IMR-90 (cell line): ENCODE data around the gene MOSPD3. TPM values are rescaled to one million over a fixed set of nuclear protein-coding genes. Genes with fewer than 3 reads are reported as not detected.
A peak's percentile ranks its signal among the peaks of the same experiment; 100 is the strongest.

ENCODE experiments used
- ATAC-seq: fragments of 200-7000 bp; cut with Tn5 transposase; 2 replicates; pipeline ENCODE4 v1.9.1; 2020; ENCODE audit warnings: low read depth, mild to moderate bottlenecking, moderate library complexity
- BruUV-seq: library from RNA; stranded (reverse); fragments of 400-500 nt; replicated peaks from 2 replicates; lab custom pipeline; 2021; lab: Mats Ljungman, UMichigan
- CTCF ChIA-PET: fragments of 300-600 bp; formaldehyde crosslinking; extraction: SDS; loops from one replicate; lab custom pipeline; 2021; ENCODE audit warnings: antibody characterized with exemption; lab: Yijun Ruan, JAX
- POLR2A ChIA-PET: fragments of 300-600 bp; sonication (Branson Sonifier 250); formaldehyde crosslinking; loops from one replicate; lab custom pipeline; 2022; ENCODE audit warnings: antibody characterized with exemption; ENCODE audit not compliant: unreplicated experiment; lab: Charles Lee
- DNase-seq: peaks from one replicate; pipeline ENCODE4 v3.0.0; 2013
- H2AFZ ChIP-seq: replicated peaks from 2 replicates; pipeline ENCODE3; 2013; ENCODE audit warnings: low read length, mild to moderate bottlenecking; ENCODE audit not compliant: poor library complexity
- H2AK5ac ChIP-seq: 2 replicates; pipeline ENCODE4 v1.6.1; 2013; ENCODE audit warnings: low read depth, low read length, inconsistent platforms
- H2AK9ac ChIP-seq: replicated peaks from 2 replicates; pipeline ENCODE3; 2013; ENCODE audit warnings: mild to moderate bottlenecking, low read depth, low read length, moderate library complexity; ENCODE audit not compliant: poor library complexity
- H2BK120ac ChIP-seq: 2 replicates; pipeline ENCODE4 v1.6.1; 2013; ENCODE audit warnings: low read depth, low read length, inconsistent platforms
- H2BK15ac ChIP-seq: 3 replicates; pipeline ENCODE4 v1.6.1; 2013; ENCODE audit warnings: low read depth, low read length, inconsistent platforms
- H2BK20ac ChIP-seq: 2 replicates; pipeline ENCODE4 v1.6.1; 2013; ENCODE audit warnings: low read depth, mild to moderate bottlenecking, inconsistent platforms, low read length, moderate library complexity
- H2BK5ac ChIP-seq: 2 replicates; pipeline ENCODE4 v1.6.1; 2013; ENCODE audit warnings: mild to moderate bottlenecking, low read depth, low read length, inconsistent platforms; ENCODE audit not compliant: poor library complexity, severe bottlenecking
- H3K14ac ChIP-seq: replicated peaks from 2 replicates; pipeline ENCODE4 v1.6.1; 2013; ENCODE audit warnings: low read depth, low read length, inconsistent platforms
- H3K18ac ChIP-seq: 2 replicates; pipeline ENCODE4 v1.6.1; 2013; ENCODE audit warnings: low read depth, low read length, control low read depth
- H3K23ac ChIP-seq: 2 replicates; pipeline ENCODE4 v1.6.1; 2013; ENCODE audit warnings: low read depth, low read length, inconsistent platforms
- H3K27ac ChIP-seq: 2 replicates; pipeline ENCODE4 v1.5.1; 2013; ENCODE audit warnings: mild to moderate bottlenecking, control low read depth, low read length; ENCODE audit not compliant: insufficient read depth
- H3K27me3 ChIP-seq: 2 replicates; pipeline ENCODE4 v1.6.1; 2013; ENCODE audit warnings: low read length; ENCODE audit not compliant: control insufficient read depth, insufficient read depth
- H3K36me3 ChIP-seq: 2 replicates; pipeline ENCODE4 v1.6.1; 2013; ENCODE audit warnings: low read length, mixed read lengths; ENCODE audit not compliant: control insufficient read depth, insufficient read depth
- H3K4ac ChIP-seq: 2 replicates; pipeline ENCODE4 v1.6.1; 2013; ENCODE audit warnings: low read depth, low read length, inconsistent platforms
- H3K4me1 ChIP-seq: 2 replicates; pipeline ENCODE4 v1.6.1; 2013; ENCODE audit warnings: low read length, mixed read lengths; ENCODE audit not compliant: control insufficient read depth, insufficient read depth
- H3K4me2 ChIP-seq: 2 replicates; pipeline ENCODE4 v1.6.1; 2013; ENCODE audit warnings: low read depth, mild to moderate bottlenecking, control low read depth, low read length, moderate library complexity
- H3K4me3 ChIP-seq: 2 replicates; pipeline ENCODE4 v1.5.1; 2013; ENCODE audit warnings: low read depth, mild to moderate bottlenecking, control low read depth, low read length, moderate library complexity; ENCODE audit not compliant: insufficient read depth
- H3K56ac ChIP-seq: 2 replicates; pipeline ENCODE4 v1.6.1; 2013; ENCODE audit warnings: low read length, inconsistent platforms; ENCODE audit not compliant: insufficient read depth; ENCODE audit errors: extremely low read depth
- H3K79me1 ChIP-seq, 2 experiments: 2 replicates each; pipeline ENCODE4 v1.6.1; 2013; ENCODE audit warnings: low read length in 2 of 2, inconsistent platforms in 1 of 2, low read depth in 1 of 2
- H3K9ac ChIP-seq: 2 replicates; pipeline ENCODE4 v1.6.1; 2013; ENCODE audit warnings: low read depth, low read length, control low read depth
- H3K9me1 ChIP-seq: 2 replicates; pipeline ENCODE4 v1.6.1; 2013; ENCODE audit warnings: low read length, inconsistent platforms; ENCODE audit not compliant: insufficient read depth
- H3K9me3 ChIP-seq: 2 replicates; pipeline ENCODE4 v1.6.1; 2013; ENCODE audit warnings: low read length; ENCODE audit not compliant: control insufficient read depth, insufficient read depth
- H4K20me1 ChIP-seq: 2 replicates; pipeline ENCODE4 v1.6.1; 2013; ENCODE audit warnings: low read length, inconsistent platforms; ENCODE audit not compliant: insufficient read depth
- H4K5ac ChIP-seq: 2 replicates; pipeline ENCODE4 v1.6.1; 2013; ENCODE audit warnings: mild to moderate bottlenecking, low read depth, low read length, control low read depth
- H4K8ac ChIP-seq, 2 experiments: 2 replicates each; pipeline ENCODE4 v1.6.1; 2013; ENCODE audit warnings: low read depth in 2 of 2, low read length in 2 of 2, control low read depth in 1 of 2, inconsistent platforms in 1 of 2
- H4K91ac ChIP-seq: 2 replicates; pipeline ENCODE4 v1.6.1; 2013; ENCODE audit warnings: low read depth, low read length, inconsistent platforms; ENCODE audit not compliant: insufficient read depth
- BHLHE40 ChIP-seq: fragments of 150-350 bp; IDR thresholded peaks from 2 replicates; pipeline ENCODE4 v1.6.1; 2016; ENCODE audit warnings: mild to moderate bottlenecking, low read depth, low read length
- MAFK ChIP-seq: IDR thresholded peaks from 2 replicates; pipeline ENCODE4 v1.6.1; 2012; ENCODE audit warnings: low read depth, low read length, improper control_type of control experiment
- NFE2L2 ChIP-seq: fragments of 150-350 bp; IDR thresholded peaks from 2 replicates; pipeline ENCODE4 v1.6.1; 2016; ENCODE audit warnings: low read depth, mild to moderate bottlenecking, low read length
- WGBS, 2 experiments: methylation state at CpG; one replicate each; pipeline versions ENCODE4 v1.1.5 to v1.1.7; 2013; ENCODE audit warnings: missing lambda C conversion rate in 2 of 2; ENCODE audit not compliant: insufficient read length in 1 of 2; ENCODE audit errors: extremely low coverage in 2 of 2; 5-methylcytosine and 5-hydroxymethylcytosine counted together
- dilution Hi-C: fragments of 300-500 bp; cut with HindIII; formaldehyde crosslinking; loops from one replicate; pipeline ENCODE4 v1.14.3; 2018; ENCODE audit warnings: low sequenced_read_pairs; ENCODE audit not compliant: unreplicated experiment
- in situ Hi-C: fragments of 300-500 bp; cut with MboI; formaldehyde crosslinking; loops from 3 replicates; pipeline ENCODE4 v1.14.3; 2019; ENCODE audit warnings: low sequenced_read_pairs, inconsistent platforms, mixed read lengths
- intact Hi-C: fragments of 100-400 bp; cut with micrococcal nuclease; formaldehyde crosslinking; loops from 2 replicates; pipeline ENCODE4 v1.10.0; 2022
- polyA plus RNA-seq, 3 experiments: library from polyadenylated mRNA; depleted of rRNA; stranded (reverse); fragments of >200 nt; gene quantifications; 2 replicates each; pipeline ENCODE4 v1.2.3, GENCODE V29; 2012; ENCODE audit warnings: low replicate concordance in 1 of 3
- total RNA-seq: library from RNA; depleted of rRNA; stranded (reverse); fragments of >200 nt; gene quantifications from 2 replicates; pipeline ENCODE4 v1.2.3, GENCODE V29; 2012

The MOSPD3 gene
- total and polyA plus RNA-seq, 2 of the 4 experiments (the other 2 are of a cell fraction), result 2.3 to 30.0 TPM

- Histone ChIP-seq H3K23ac (no peak overlapping the region), H2BK15ac (no peak overlapping the region), H3K9me3 (no peaks in the 10 kb centered on the region), H3K56ac (no peak overlapping the region), H3K9ac (no peak overlapping the region), H4K20me1 (no peaks in the 10 kb centered on the region), H3K79me1 (0 out of 4 replicates have a peak, but pooled peaks cover 0 to 3% of the 10 kb centered on the region in 2 experiments), H3K18ac (no peak overlapping the region), H2AK9ac (no peak overlapping the region), H2BK120ac (no peak overlapping the region), H3K4ac (no peak overlapping the region), H4K8ac (no peak overlapping the region), H3K36me3 (peaks cover 19% of the 10 kb centered on the region), H3K4me3 (no peak overlapping the region), H4K91ac (no peak overlapping the region), H2BK20ac (no peak overlapping the region), H3K9me1 (peaks cover 4% of the 10 kb centered on the region; the same call in 1 of the 2 replicates), H2AFZ (peak overlapping the region; percentile 63), H3K4me2 (no peak overlapping the region), H3K27me3 (peaks cover 3% of the 10 kb centered on the region; the same call in 1 of the 2 replicates), H2AK5ac (no peak overlapping the region), H4K5ac (no peak overlapping the region), H3K27ac (no peak overlapping the region), H3K14ac (no peak overlapping the region), H2BK5ac (no peak overlapping the region), H3K4me1 (peaks cover 2% of the 10 kb centered on the region; the same call in 1 of the 2 replicates)
- POLR2A ChIA-PET, result no interaction called here
- in situ Hi-C loops (no loop called here), dilution Hi-C loops (no loop called here), intact Hi-C loops (no loop called here)
- WGBS, 2 experiments, result 74% methylated on average over 5 of the region's 26 CpGs; no CpG with 5 or more reads in 1 of the 2 experiments
- DNase-seq, result no peak
- no peak for ATAC-seq
- TF ChIP-seq MAFK (no peak), BHLHE40 (no peak), NFE2L2 (no peak)
- no TSS peak for BruUV-seq
- CTCF ChIA-PET, result no interaction called here
Measured at GRCh38 chr7:100570954-100571828, 41.1 kb upstream of the MOSPD3 start.
